ENCODE results near the gene SNX3. TPM values are rescaled to one million over a fixed set of nuclear protein-coding genes. Genes with fewer than 3 reads are reported as not detected.

The SNX3 gene
- polyA plus RNA-seq, 1 donor from 2014 or later: 135 TPM

GRCh38 chr6:108180266-108180665, 80.6 kb downstream of the SNX3 start:
- Histone ChIP-seq H3K9ac (ENCODE audit: low read length) (no peak overlapping the region), H3K4me3 (ENCODE audit: low read length) (peak overlapping the region; percentile 26), H3K79me2 (replicated peaks; ENCODE audit: insufficient read depth, low read length) (no peaks in the 10 kb centered on the region), H3K4me2 (ENCODE audit: low read length) (peak overlapping the region; percentile 15), H3K27me3 (ENCODE audit: insufficient read depth, low read depth, low read length) (peaks cover 22% of the 10 kb centered on the region), H3K9me3 (ENCODE audit: low read length) (peaks cover 1% of the 10 kb centered on the region), H3K36me3 (ENCODE audit: insufficient read depth, low read length) (no peaks in the 10 kb centered on the region), H2AFZ (ENCODE audit: low read depth, low read length) (no peak overlapping the region), H3F3A (ENCODE audit: insufficient read depth, low read length, poor library complexity, severe bottlenecking) (no peaks in the 10 kb centered on the region), H4K20me1 (ENCODE audit: insufficient read depth) (no peaks in the 10 kb centered on the region), H3K9me2 (ENCODE audit: insufficient read depth, low read length) (no peaks in the 10 kb centered on the region), H3K27ac (ENCODE audit: low read length) (peak overlapping the region; percentile 13)
- TF ChIP-seq POLR2AphosphoS5 (IDR thresholded peaks at IDR 0.05) (no peak), SMC3 (conservative IDR thresholded peaks at IDR 0.05; ENCODE audit: poor library complexity) (no peak), RAD21 (conservative IDR thresholded peaks at IDR 0.05) (no peak), TAF1 (IDR thresholded peaks at IDR 0.05; ENCODE audit: low read depth) (no peak), MXI1 (conservative IDR thresholded peaks at IDR 0.05; ENCODE audit: poor library complexity, severe bottlenecking) (no peak), REST (IDR thresholded peaks at IDR 0.05; ENCODE audit: borderline replicate concordance) (no peak), EZH2 (IDR thresholded peaks at IDR 0.05; ENCODE audit: borderline replicate concordance, insufficient read depth, low read length, poor library complexity, severe bottlenecking) (no peak), EP300 (conservative IDR thresholded peaks at IDR 0.05; ENCODE audit: poor library complexity, severe bottlenecking) (no peak)
- TF ChIP-seq, protein P1, sequence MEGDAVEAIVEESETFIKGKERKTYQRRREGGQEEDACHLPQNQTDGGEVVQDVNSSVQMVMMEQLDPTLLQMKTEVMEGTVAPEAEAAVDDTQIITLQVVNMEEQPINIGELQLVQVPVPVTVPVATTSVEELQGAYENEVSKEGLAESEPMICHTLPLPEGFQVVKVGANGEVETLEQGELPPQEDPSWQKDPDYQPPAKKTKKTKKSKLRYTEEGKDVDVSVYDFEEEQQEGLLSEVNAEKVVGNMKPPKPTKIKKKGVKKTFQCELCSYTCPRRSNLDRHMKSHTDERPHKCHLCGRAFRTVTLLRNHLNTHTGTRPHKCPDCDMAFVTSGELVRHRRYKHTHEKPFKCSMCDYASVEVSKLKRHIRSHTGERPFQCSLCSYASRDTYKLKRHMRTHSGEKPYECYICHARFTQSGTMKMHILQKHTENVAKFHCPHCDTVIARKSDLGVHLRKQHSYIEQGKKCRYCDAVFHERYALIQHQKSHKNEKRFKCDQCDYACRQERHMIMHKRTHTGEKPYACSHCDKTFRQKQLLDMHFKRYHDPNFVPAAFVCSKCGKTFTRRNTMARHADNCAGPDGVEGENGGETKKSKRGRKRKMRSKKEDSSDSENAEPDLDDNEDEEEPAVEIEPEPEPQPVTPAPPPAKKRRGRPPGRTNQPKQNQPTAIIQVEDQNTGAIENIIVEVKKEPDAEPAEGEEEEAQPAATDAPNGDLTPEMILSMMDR (IDR thresholded peaks at IDR 0.05; ENCODE audit: poor library complexity, severe bottlenecking): no peak

DNA sequence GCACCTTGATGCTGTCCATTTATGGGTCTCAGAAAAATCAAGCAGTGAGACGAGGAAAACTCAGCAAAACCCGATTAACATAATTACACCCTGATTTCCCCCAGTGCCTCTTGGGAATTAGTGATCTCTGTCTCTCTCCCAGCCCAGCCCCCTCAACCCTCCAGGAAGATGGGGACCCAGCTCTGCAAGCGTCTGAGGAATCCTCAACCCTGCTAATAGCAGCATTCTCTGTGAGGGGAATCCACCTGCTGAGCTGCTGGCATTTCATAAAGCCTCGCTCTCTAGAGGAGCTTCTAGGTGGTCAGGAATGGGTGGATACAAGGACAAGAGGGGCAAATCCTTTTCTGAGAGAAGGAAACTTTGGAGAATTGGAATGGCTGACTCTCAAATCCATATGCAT, 81.1 kb downstream of the SNX3 start:
- TF ChIP-seq, protein P1 (IDR thresholded peaks at IDR 0.05; ENCODE audit: poor library complexity, severe bottlenecking): no peak
- TF ChIP-seq MXI1 (conservative IDR thresholded peaks at IDR 0.05; ENCODE audit: poor library complexity, severe bottlenecking) (no peak), REST (IDR thresholded peaks at IDR 0.05; ENCODE audit: borderline replicate concordance) (no peak), POLR2AphosphoS5 (IDR thresholded peaks at IDR 0.05) (no peak), EZH2 (IDR thresholded peaks at IDR 0.05; ENCODE audit: borderline replicate concordance, insufficient read depth, low read length, poor library complexity, severe bottlenecking) (no peak), EP300 (conservative IDR thresholded peaks at IDR 0.05; ENCODE audit: poor library complexity, severe bottlenecking) (no peak), SMC3 (conservative IDR thresholded peaks at IDR 0.05; ENCODE audit: poor library complexity) (no peak), RAD21 (conservative IDR thresholded peaks at IDR 0.05) (no peak), TAF1 (IDR thresholded peaks at IDR 0.05; ENCODE audit: low read depth) (no peak)
- peaks cover 27% of the 10 kb centered on the region for H3K27me3 ChIP-seq (ENCODE audit: insufficient read depth, low read depth, low read length)
- H3K9me3 ChIP-seq (ENCODE audit: low read length): peaks cover 7% of the 10 kb centered on the region
- H3K4me3 ChIP-seq (ENCODE audit: low read length): peak overlapping the region; percentile 20
- H3K36me3 ChIP-seq (ENCODE audit: insufficient read depth, low read length): no peaks in the 10 kb centered on the region
- no peaks in the 10 kb centered on the region for H3K9me2 ChIP-seq (ENCODE audit: insufficient read depth, low read length)
- no peaks in the 10 kb centered on the region for H3F3A ChIP-seq (ENCODE audit: insufficient read depth, low read length, poor library complexity, severe bottlenecking)
- peak overlapping the region; percentile 5 for H3K4me2 ChIP-seq (ENCODE audit: low read length)
- H2AFZ ChIP-seq (ENCODE audit: low read depth, low read length): no peak overlapping the region
- peak overlapping the region; percentile 13 for H3K27ac ChIP-seq (ENCODE audit: low read length)
- no peaks in the 10 kb centered on the region for H4K20me1 ChIP-seq (ENCODE audit: insufficient read depth)
- no peak overlapping the region for H3K9ac ChIP-seq (ENCODE audit: low read length)
- H3K79me2 ChIP-seq (replicated peaks; ENCODE audit: insufficient read depth, low read length): no peaks in the 10 kb centered on the region
